WTC11 (cell line): Measurements from ENCODE around the gene LRRC28.

ENCODE experiments used
- CTCF ChIP-seq: fragments of 200-600 bp; IDR thresholded peaks from 2 replicates; pipeline ENCODE4 v1.8.0; 2022; ENCODE audit warnings: antibody characterized with exemption
- ESRRA ChIP-seq: sonication (generic); formaldehyde crosslinking; IDR thresholded peaks from 2 replicates; pipeline ENCODE4 v1.8.1; 2022; ENCODE audit warnings: mild to moderate bottlenecking, missing genetic modification reagents, borderline replicate concordance
- TF ChIP-seq, protein P1 (sequence below): fragments of 250-450 bp; sonication (Bioruptor Pico); IDR thresholded peaks from 2 replicates; pipeline ENCODE4 v2.1.2; 2022; ENCODE audit warnings: mild to moderate bottlenecking, moderate library complexity

DNA sequence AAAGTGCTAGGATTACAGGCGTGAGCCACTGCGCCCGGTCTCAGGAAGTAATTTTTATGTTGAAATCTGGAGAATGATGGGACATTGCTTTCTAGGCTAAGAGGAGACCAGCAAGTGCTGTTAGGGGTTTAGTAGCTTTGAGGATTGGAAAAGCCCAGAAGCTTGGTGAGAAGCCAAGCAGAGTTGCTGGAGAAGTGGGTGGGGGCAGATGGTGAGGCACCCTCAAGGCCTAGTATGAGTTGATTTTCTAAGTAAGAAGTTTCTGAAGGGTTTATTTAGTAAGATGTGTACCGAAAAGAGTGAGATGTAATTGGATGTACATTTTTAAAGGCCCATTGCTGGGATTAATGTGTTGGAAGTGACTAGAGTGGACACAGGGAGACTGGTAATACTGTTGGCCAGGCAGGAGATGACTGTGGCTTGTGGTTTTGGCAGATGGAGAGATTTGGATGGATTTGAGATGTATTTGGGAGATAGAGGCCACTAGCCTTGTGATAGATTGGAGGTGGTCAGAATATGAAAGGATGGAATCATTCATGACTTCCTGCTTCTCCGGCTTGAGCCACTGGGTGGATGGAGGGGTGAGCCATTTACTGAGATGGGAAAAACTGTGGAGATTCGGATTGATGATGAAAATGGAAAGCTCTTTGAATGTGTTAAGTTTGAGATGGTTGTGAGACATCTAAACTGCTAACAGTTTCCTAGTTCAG lies 2.3 kb downstream of the LRRC28 start:
- no peak for TF ChIP-seq CTCF
- TF ChIP-seq ESRRA (CRISPR knock-in tag): no peak
- TF ChIP-seq, protein P1, sequence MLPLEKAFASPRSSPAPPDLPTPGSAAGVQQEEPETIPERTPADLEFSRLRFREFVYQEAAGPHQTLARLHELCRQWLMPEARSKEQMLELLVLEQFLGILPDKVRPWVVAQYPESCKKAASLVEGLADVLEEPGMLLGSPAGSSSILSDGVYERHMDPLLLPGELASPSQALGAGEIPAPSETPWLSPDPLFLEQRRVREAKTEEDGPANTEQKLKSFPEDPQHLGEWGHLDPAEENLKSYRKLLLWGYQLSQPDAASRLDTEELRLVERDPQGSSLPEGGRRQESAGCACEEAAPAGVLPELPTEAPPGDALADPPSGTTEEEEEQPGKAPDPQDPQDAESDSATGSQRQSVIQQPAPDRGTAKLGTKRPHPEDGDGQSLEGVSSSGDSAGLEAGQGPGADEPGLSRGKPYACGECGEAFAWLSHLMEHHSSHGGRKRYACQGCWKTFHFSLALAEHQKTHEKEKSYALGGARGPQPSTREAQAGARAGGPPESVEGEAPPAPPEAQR: no peak
